OCI-LY7 (cell line): ENCODE measurements around the gene MEGF8. TPM values are rescaled to one million over a fixed set of nuclear protein-coding genes. Genes with fewer than 3 reads are reported as not detected.

Experiments
- BruUV-seq: library from RNA; stranded (reverse); fragments of 400-500 nt; replicated peaks from 2 replicates; lab custom pipeline; 2021; lab: Mats Ljungman, UMichigan
- CTCF ChIA-PET: fragments of 300-600 bp; sonication (Branson Sonifier 250); formaldehyde crosslinking; loops from one replicate; lab custom pipeline; 2022; ENCODE audit warnings: antibody characterized with exemption; ENCODE audit not compliant: unreplicated experiment; lab: Charles Lee
- POLR2A ChIA-PET: fragments of 300-600 bp; sonication (Branson Sonifier 250); formaldehyde crosslinking; loops from one replicate; lab custom pipeline; 2022; ENCODE audit warnings: antibody characterized with exemption; lab: Charles Lee
- DNase-seq: peaks from one replicate; pipeline ENCODE4 v3.0.0-alpha.2; 2015; ENCODE audit warnings: low spot score
- H2AFZ ChIP-seq: fragments of 200-600 bp; sonication (generic), shearing (Covaris generic); 2 replicates; pipeline ENCODE4 v1.6.1; 2014; ENCODE audit warnings: mild to moderate bottlenecking, antibody characterized with exemption, low read length, moderate library complexity
- H3K27ac ChIP-seq: fragments of 200-600 bp; sonication (generic); 2 replicates; pipeline ENCODE4 v1.5.1; 2014; ENCODE audit warnings: mixed run types, low read depth, mild to moderate bottlenecking, moderate library complexity, low read length, inconsistent platforms; ENCODE audit not compliant: poor library complexity, severe bottlenecking
- H3K36me3 ChIP-seq: fragments of 200-600 bp; sonication (generic); 2 replicates; pipeline ENCODE4 v1.6.1; 2014; ENCODE audit warnings: mild to moderate bottlenecking, antibody characterized with exemption, low read length, moderate library complexity, mixed read lengths; ENCODE audit not compliant: insufficient read depth
- H3K4me1 ChIP-seq: fragments of 200-600 bp; sonication (generic); 2 replicates; pipeline ENCODE4 v1.5.1; 2014; ENCODE audit warnings: mild to moderate bottlenecking, low read length; ENCODE audit not compliant: insufficient read depth, poor library complexity, severe bottlenecking
- H3K4me2 ChIP-seq: fragments of 200-600 bp; sonication (generic); 2 replicates; pipeline ENCODE4 v1.6.1; 2014; ENCODE audit warnings: mild to moderate bottlenecking, low read length
- H3K4me3 ChIP-seq: fragments of 200-600 bp; sonication (generic); 2 replicates; pipeline ENCODE4 v1.5.1; 2014; ENCODE audit warnings: mild to moderate bottlenecking, low read depth, low read length; ENCODE audit not compliant: poor library complexity, severe bottlenecking
- H3K79me2 ChIP-seq: fragments of 200-600 bp; sonication (generic); 2 replicates; pipeline ENCODE4 v1.6.1; 2016; ENCODE audit warnings: low read depth, mild to moderate bottlenecking, low read length, moderate library complexity, mixed read lengths; ENCODE audit not compliant: insufficient read depth
- H3K9me2 ChIP-seq: fragments of 200-600 bp; sonication (generic); 2 replicates; pipeline ENCODE4 v1.6.1; 2016; ENCODE audit warnings: mild to moderate bottlenecking, low read length, mixed read lengths; ENCODE audit not compliant: insufficient read depth
- H3K9me3 ChIP-seq: fragments of 200-600 bp; sonication (generic); 2 replicates; pipeline ENCODE4 v1.6.1; 2014; ENCODE audit warnings: mild to moderate bottlenecking, mixed run types, low read length, mixed read lengths
- H4K20me1 ChIP-seq: fragments of 200-600 bp; sonication (generic); 2 replicates; pipeline ENCODE4 v1.6.1; 2014; ENCODE audit warnings: mild to moderate bottlenecking, antibody characterized with exemption, low read length, moderate library complexity, mixed read lengths; ENCODE audit not compliant: insufficient read depth
- CTCF ChIP-seq: fragments of 200-600 bp; sonication (generic); conservative IDR thresholded peaks from 2 replicates; pipeline ENCODE4 v1.5.1; 2014; ENCODE audit warnings: mild to moderate bottlenecking, antibody characterized with exemption, low read length, moderate library complexity, mixed read lengths
- EZH2phosphoT487 ChIP-seq: fragments of 200-600 bp; sonication (generic); IDR thresholded peaks from 2 replicates; pipeline ENCODE4 v1.6.1; 2018; ENCODE audit warnings: low read depth, borderline replicate concordance, mild to moderate bottlenecking, mixed run types, antibody characterized with exemption, low read length, moderate library complexity, mixed read lengths
- intact Hi-C: fragments of 100-400 bp; cut with micrococcal nuclease; formaldehyde crosslinking; loops from one replicate; pipeline ENCODE4 v1.10.0; 2022; ENCODE audit not compliant: unreplicated experiment
- total RNA-seq, 2 experiments: library from RNA; depleted of rRNA in 1 of 2; stranded (reverse); fragments of >200 nt in 1 of 2; shearing (Covaris generic) in 1 of 2; gene quantifications; 2 replicates each; pipeline ENCODE4 v1.2.3, GENCODE V29; 2014 to 2022

MEGF8 gene
- total RNA-seq, 2 experiments from 2014 or later, result 10.5 to 14.7 TPM

- TF ChIP-seq CTCF (no peak), EZH2phosphoT487 (no peak)
- Histone ChIP-seq H3K27ac (no peak overlapping the region), H3K4me1 (no peaks in the 10 kb centered on the region), H3K9me2 (no peaks in the 10 kb centered on the region), H2AFZ (no peak overlapping the region), H3K79me2 (no peaks in the 10 kb centered on the region), H3K4me3 (no peak overlapping the region), H3K4me2 (no peak overlapping the region), H3K9me3 (no peaks in the 10 kb centered on the region), H4K20me1 (no peaks in the 10 kb centered on the region), H3K36me3 (no peaks in the 10 kb centered on the region)
- POLR2A ChIA-PET, result no interaction called here
- DNase-seq, result no peak
- intact Hi-C loops, result no loop called here
- CTCF ChIA-PET, result no interaction called here
- no TSS peak for BruUV-seq
Measured at GRCh38 chr19:42378225-42379215, 53.1 kb downstream of the MEGF8 start.

- Histone ChIP-seq H3K36me3 (no peaks in the 10 kb centered on the region), H3K9me2 (no peaks in the 10 kb centered on the region), H3K4me1 (no peaks in the 10 kb centered on the region), H4K20me1 (no peaks in the 10 kb centered on the region), H3K27ac (no peak overlapping the region), H3K4me3 (no peak overlapping the region), H2AFZ (no peak overlapping the region), H3K4me2 (no peak overlapping the region), H3K79me2 (no peaks in the 10 kb centered on the region), H3K9me3 (no peaks in the 10 kb centered on the region)
- POLR2A ChIA-PET, result no interaction called here
- CTCF ChIA-PET, result no interaction called here
- DNase-seq, result no peak
- TF ChIP-seq EZH2phosphoT487 (no peak), CTCF (no peak)
- BruUV-seq, result no TSS peak
- intact Hi-C loops, result no loop called here
Measured at GRCh38 chr19:42380155-42380554, 54.7 kb downstream of the MEGF8 start.
